RWPE2 (cell line): ENCODE data around the gene PRPS1.

Experiments
- ATAC-seq: fragments of 200-7000 bp; cut with Tn5 transposase; 3 replicates; pipeline ENCODE4 v1.9.1; 2021; ENCODE audit warnings: low read depth
- DNase-seq: peaks from one replicate; pipeline ENCODE4 v3.0.0-alpha.2; 2020; ENCODE audit warnings: low spot score
- H3K27ac ChIP-seq: fragments of 450-650 bp; 2 replicates; pipeline ENCODE4 v1.5.1; 2017; ENCODE audit warnings: mild to moderate bottlenecking; ENCODE audit not compliant: poor library complexity, severe bottlenecking
- H3K27me3 ChIP-seq: fragments of 250-450 bp; sonication (Bioruptor Pico); 2 replicates; pipeline ENCODE4 v1.5.1; 2021; ENCODE audit warnings: mild to moderate bottlenecking, moderate library complexity; ENCODE audit not compliant: insufficient read depth, poor library complexity, severe bottlenecking
- H3K36me3 ChIP-seq: fragments of 250-450 bp; sonication (Bioruptor Pico); 2 replicates; pipeline ENCODE4 v1.5.1; 2020; ENCODE audit warnings: low read depth, mild to moderate bottlenecking, moderate library complexity
- H3K4me1 ChIP-seq: fragments of 250-450 bp; sonication (Bioruptor Pico); 2 replicates; pipeline ENCODE4 v1.5.1; 2021; ENCODE audit warnings: mild to moderate bottlenecking, moderate library complexity; ENCODE audit not compliant: insufficient read depth, poor library complexity, severe bottlenecking
- H3K4me3 ChIP-seq: fragments of 250-450 bp; sonication (Bioruptor Pico); 2 replicates; pipeline ENCODE4 v1.5.1; 2021; ENCODE audit warnings: mild to moderate bottlenecking, moderate library complexity; ENCODE audit not compliant: severe bottlenecking
- H3K9me3 ChIP-seq: fragments of 250-450 bp; sonication (Bioruptor Pico); 2 replicates; pipeline ENCODE4 v1.5.1; 2021; ENCODE audit warnings: mild to moderate bottlenecking, moderate library complexity; ENCODE audit not compliant: severe bottlenecking
- CTCF ChIP-seq: fragments of 450-650 bp; IDR thresholded peaks from one replicate; pipeline ENCODE4 v1.5.1; 2017; ENCODE audit warnings: mild to moderate bottlenecking, moderate library complexity; ENCODE audit not compliant: poor library complexity, severe bottlenecking

PRPS1 gene

DNA sequence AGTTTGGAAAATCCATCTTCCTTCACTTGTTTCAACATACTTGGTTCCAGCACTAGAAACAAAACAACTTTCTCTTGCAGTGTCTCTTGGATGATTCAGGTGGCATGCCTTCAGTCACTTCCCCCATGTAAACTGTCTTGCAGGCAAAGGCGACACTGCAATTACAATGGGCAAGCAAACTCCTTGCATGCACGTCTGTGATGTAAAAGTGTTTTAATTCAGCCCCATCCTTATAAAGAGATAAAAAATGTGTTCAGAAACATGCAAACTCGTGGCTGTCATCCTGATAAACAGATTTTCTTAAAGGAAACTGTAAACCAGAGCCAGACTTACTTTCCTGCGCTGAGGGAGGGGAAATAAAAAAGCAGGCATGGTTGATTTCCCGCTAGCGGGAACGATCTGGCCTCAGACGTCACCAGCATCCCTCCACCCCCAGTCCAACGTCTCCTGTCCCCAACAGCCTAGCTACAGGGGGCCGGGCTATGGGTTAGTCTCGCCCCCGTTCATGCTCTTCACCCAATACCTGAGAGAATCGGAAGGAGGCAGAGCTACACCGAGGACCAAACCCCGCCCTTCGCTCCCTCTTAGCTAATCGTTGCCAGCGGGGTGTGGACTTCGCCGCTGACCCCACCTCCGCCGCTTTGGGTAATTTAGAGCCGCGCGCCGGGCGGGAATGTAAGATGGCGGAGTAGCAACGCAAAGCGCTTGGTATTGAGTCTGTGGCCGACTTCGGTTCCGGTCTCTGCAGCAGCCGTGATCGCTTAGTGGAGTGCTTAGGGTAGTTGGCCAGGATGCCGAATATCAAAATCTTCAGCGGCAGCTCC lies at the start of gene PRPS1:
PRPS1 (plus strand) TSS at position 673 of the 824 bp plus-strand sequence; CDS start at position 792, 119 bp downstream.
- peak within 1 kb of the TSS; percentile 45 for H3K27ac ChIP-seq
- no peaks in the 10 kb centered on the region for H3K4me1 ChIP-seq
- DNase-seq (peak; percentile 81), ATAC-seq (peak; percentile 98)
- H3K27me3 ChIP-seq: no peaks in the 10 kb centered on the region
- no peak for TF ChIP-seq CTCF
- H3K36me3 ChIP-seq: 0 out of 2 replicates have a peak, but pooled peaks cover 3% of the 10 kb centered on the region
- peak within 1 kb of the TSS; percentile 73 for H3K4me3 ChIP-seq
- H3K9me3 ChIP-seq: no peaks in the 10 kb centered on the region

DNA sequence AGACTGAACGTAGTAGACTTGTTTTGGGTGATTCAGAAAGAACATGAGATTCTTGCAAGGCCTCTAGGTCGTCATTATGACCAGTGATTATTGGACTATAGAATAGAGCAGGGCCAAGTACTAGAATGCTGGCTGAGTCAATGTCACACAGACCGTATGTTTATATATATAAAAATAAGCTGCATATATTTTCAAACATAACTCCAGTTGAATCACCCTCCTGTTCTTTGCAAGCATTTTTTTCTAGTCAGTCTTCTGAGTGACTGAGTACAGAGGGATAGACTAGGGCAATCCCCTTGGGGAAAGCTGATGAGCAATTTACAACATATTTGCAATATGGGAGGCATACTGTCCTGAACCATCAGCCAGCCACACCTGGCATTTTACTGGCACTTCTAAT lies 48.4 kb upstream of the PRPS1 start:
- Histone ChIP-seq H3K36me3 (no peaks in the 10 kb centered on the region), H3K4me1 (peaks cover 1% of the 10 kb centered on the region), H3K27ac (no peak overlapping the region), H3K4me3 (no peak overlapping the region), H3K9me3 (no peaks in the 10 kb centered on the region), H3K27me3 (no peaks in the 10 kb centered on the region)
- DNase-seq: no peak
- no peak for TF ChIP-seq CTCF
- no peak for ATAC-seq

DNA sequence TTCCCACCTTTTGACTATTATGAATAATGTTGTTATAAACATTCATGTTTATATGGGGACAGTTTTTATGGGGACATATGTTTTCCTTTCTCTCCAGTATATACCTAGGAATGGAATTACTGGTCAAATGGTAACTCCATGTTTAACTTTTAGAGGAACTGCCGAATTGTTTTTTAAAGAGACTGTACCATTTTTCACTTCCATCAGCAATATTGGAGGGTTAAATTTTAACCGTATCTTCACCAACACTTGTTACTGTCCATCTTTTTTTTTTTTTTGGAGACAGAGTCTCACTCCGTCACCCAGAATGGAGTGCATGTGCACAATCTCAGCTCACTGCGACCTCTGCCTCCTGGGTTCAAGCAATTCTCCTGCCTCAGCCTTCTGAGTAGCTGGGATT lies 46.4 kb upstream of the PRPS1 start:
- no peaks in the 10 kb centered on the region for H3K9me3 ChIP-seq
- no peak for TF ChIP-seq CTCF
- H3K36me3 ChIP-seq: no peaks in the 10 kb centered on the region
- no peak for DNase-seq
- no peak overlapping the region for H3K27ac ChIP-seq
- H3K4me3 ChIP-seq: no peak overlapping the region
- no peak for ATAC-seq
- no peaks in the 10 kb centered on the region for H3K4me1 ChIP-seq
- no peaks in the 10 kb centered on the region for H3K27me3 ChIP-seq

DNA sequence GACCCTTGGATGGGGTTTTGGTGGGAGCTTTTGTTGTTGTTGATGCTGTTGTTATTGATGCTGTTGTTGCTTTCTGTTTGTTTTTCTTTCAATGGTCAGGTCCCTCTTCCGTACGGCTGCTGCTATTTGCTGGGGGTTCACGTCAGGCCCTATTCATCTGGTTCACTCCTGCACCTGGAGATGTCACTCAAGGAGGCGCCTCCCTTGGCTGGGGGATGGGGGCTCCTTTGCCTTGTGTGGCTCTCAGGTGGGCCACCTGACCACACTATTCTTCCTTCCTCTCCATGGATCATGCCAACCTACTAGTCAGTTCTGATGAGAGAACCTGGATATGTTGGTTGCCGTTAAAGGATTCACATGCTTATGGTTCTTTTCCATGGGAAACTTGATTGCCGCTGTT lies 39.1 kb upstream of the PRPS1 start:
- Histone ChIP-seq H3K4me3 (no peak overlapping the region), H3K4me1 (no peaks in the 10 kb centered on the region), H3K36me3 (no peaks in the 10 kb centered on the region), H3K27ac (no peak overlapping the region), H3K9me3 (no peaks in the 10 kb centered on the region), H3K27me3 (no peaks in the 10 kb centered on the region)
- no peak for TF ChIP-seq CTCF
- DNase-seq (no peak), ATAC-seq (no peak)

GRCh38 chrX:107596651-107597050 lies 31.7 kb upstream of the PRPS1 start:
- H3K27ac ChIP-seq: no peak overlapping the region
- no peaks in the 10 kb centered on the region for H3K4me1 ChIP-seq
- no peaks in the 10 kb centered on the region for H3K36me3 ChIP-seq
- no peak; the same call in 2 of the 3 replicates for ATAC-seq
- no peaks in the 10 kb centered on the region for H3K27me3 ChIP-seq
- no peak overlapping the region for H3K4me3 ChIP-seq
- no peaks in the 10 kb centered on the region for H3K9me3 ChIP-seq
- no peak for TF ChIP-seq CTCF
- DNase-seq: no peak
